PC-9 (cell line): Measurements from ENCODE around the gene GSN. TPM values are rescaled to one million over a fixed set of nuclear protein-coding genes. Genes with fewer than 3 reads are reported as not detected.
A peak's percentile ranks its signal among the peaks of the same experiment; 100 is the strongest.

Experiments used
- BruUV-seq: library from RNA; stranded (reverse); fragments of 400-500 nt; replicated peaks from 2 replicates; lab custom pipeline; 2021; lab: Mats Ljungman, UMichigan
- CTCF ChIA-PET: fragments of 300-600 bp; sonication (Branson Sonifier 250); formaldehyde crosslinking; loops from one replicate; lab custom pipeline; 2022; ENCODE audit warnings: antibody characterized with exemption; lab: Charles Lee
- POLR2A ChIA-PET: fragments of 300-600 bp; sonication (Branson Sonifier 250); formaldehyde crosslinking; loops from one replicate; lab custom pipeline; 2022; ENCODE audit warnings: antibody characterized with exemption; ENCODE audit not compliant: unreplicated experiment; lab: Charles Lee
- DNase-seq, 2 experiments: peaks; one replicate each; pipeline versions ENCODE4 v3.0.0 to v3.0.0-alpha.2; 2015 to 2022; ENCODE audit warnings: mixed read lengths in 1 of 2
- H2AFZ ChIP-seq: fragments of 200-600 bp; sonication (generic); 2 replicates; pipeline ENCODE4 v1.8.1; 2017; ENCODE audit warnings: antibody characterized with exemption
- H3F3A ChIP-seq: fragments of 200-600 bp; sonication (generic); 2 replicates; pipeline ENCODE4 v1.8.1; 2017; ENCODE audit warnings: antibody characterized with exemption, mild to moderate bottlenecking, low read depth; ENCODE audit not compliant: insufficient read depth
- H3K27ac ChIP-seq: fragments of 200-600 bp; sonication (generic); 2 replicates; pipeline ENCODE4 v1.6.1; 2016; ENCODE audit warnings: mixed run types
- H3K27me3 ChIP-seq: fragments of 200-600 bp; sonication (generic); 2 replicates; pipeline ENCODE4 v1.6.1; 2016; ENCODE audit warnings: low read depth, mixed run types; ENCODE audit not compliant: insufficient read depth
- H3K36me3 ChIP-seq: fragments of 200-600 bp; sonication (generic); 2 replicates; pipeline ENCODE4 v1.6.1; 2016; ENCODE audit warnings: low read depth, mixed run types
- H3K4me1 ChIP-seq: fragments of 200-600 bp; sonication (generic); replicated peaks from 2 replicates; pipeline ENCODE4 v1.6.1; 2016; ENCODE audit warnings: mixed run types; ENCODE audit not compliant: insufficient read depth
- H3K4me2 ChIP-seq: fragments of 200-600 bp; sonication (generic); 2 replicates; pipeline ENCODE4 v1.6.1; 2017; ENCODE audit warnings: mixed run types
- H3K4me3 ChIP-seq: fragments of 200-600 bp; sonication (generic); 2 replicates; pipeline ENCODE4 v1.6.1; 2016; ENCODE audit warnings: mixed run types
- H3K79me2 ChIP-seq: fragments of 200-600 bp; sonication (generic); 2 replicates; pipeline ENCODE4 v1.6.1; 2017; ENCODE audit warnings: low read depth, mixed run types
- H3K9me2 ChIP-seq: fragments of 200-600 bp; sonication (generic); 2 replicates; pipeline ENCODE4 v1.8.1; 2017; ENCODE audit warnings: mild to moderate bottlenecking; ENCODE audit not compliant: insufficient read depth
- H3K9me3 ChIP-seq: fragments of 200-600 bp; sonication (generic); 2 replicates; pipeline ENCODE4 v1.8.1; 2016; ENCODE audit warnings: low read depth; ENCODE audit not compliant: insufficient read depth
- H4K20me1 ChIP-seq: fragments of 200-600 bp; sonication (generic); 2 replicates; pipeline ENCODE4 v1.8.1; 2017; ENCODE audit not compliant: insufficient read depth
- CTCF ChIP-seq: fragments of 200-600 bp; sonication (generic); conservative IDR thresholded peaks from 2 replicates; pipeline ENCODE4 v1.6.1; 2017; ENCODE audit warnings: mixed run types, antibody characterized with exemption, mild to moderate bottlenecking, moderate library complexity
- EZH2 ChIP-seq: fragments of 200-600 bp; sonication (generic); IDR thresholded peaks from 2 replicates; pipeline ENCODE4 v1.8.0; 2017; ENCODE audit warnings: antibody characterized with exemption, low read depth
- intact Hi-C: fragments of 100-400 bp; cut with micrococcal nuclease; formaldehyde crosslinking; loops from one replicate; pipeline ENCODE4 v1.10.0; 2022; ENCODE audit not compliant: unreplicated experiment
- total RNA-seq: library from RNA; stranded (reverse); gene quantifications from 2 replicates; pipeline ENCODE4 v1.2.3, GENCODE V29; 2021

The GSN gene
- total RNA-seq, 1 experiment from 2014 or later = 135 TPM

GRCh38 chr9:121234832-121235161 lies 33.2 kb upstream of the GSN start:
- Histone ChIP-seq H2AFZ (peak overlapping the region; percentile 7; the same call in 1 of the 2 replicates), H3K79me2 (no peaks in the 10 kb centered on the region), H3K9me3 (no peaks in the 10 kb centered on the region), H3K4me3 (no peak overlapping the region), H3K27me3 (no peaks in the 10 kb centered on the region), H3K27ac (peak overlapping the region; percentile 94), H3F3A (peaks cover 32% of the 10 kb centered on the region), H4K20me1 (no peaks in the 10 kb centered on the region), H3K4me1 (peaks cover 32% of the 10 kb centered on the region), H3K9me2 (no peaks in the 10 kb centered on the region), H3K4me2 (peak overlapping the region; percentile 67), H3K36me3 (no peaks in the 10 kb centered on the region)
- POLR2A ChIA-PET = interaction anchor here (0.6 to 1.1 kb wide), 2 partner anchors 44 to 52 kb away, joined by 4 read pairs; no protein-coding TSS in a partner anchor
- intact Hi-C loops = loop anchor here (1.0 to 2.0 kb wide), 3 partner anchors 44 to 117 kb away; no protein-coding TSS in a partner anchor
- DNase-seq = no peak
- CTCF ChIA-PET = interaction anchor here (1.0 to 1.4 kb wide), 3 partner anchors 35 to 85 kb away, joined by 3 to 4 read pairs (median 4); no protein-coding TSS in a partner anchor
- TSS peak; percentile 45 for BruUV-seq
- TF ChIP-seq EZH2 (no peak), CTCF (no peak)

DNA sequence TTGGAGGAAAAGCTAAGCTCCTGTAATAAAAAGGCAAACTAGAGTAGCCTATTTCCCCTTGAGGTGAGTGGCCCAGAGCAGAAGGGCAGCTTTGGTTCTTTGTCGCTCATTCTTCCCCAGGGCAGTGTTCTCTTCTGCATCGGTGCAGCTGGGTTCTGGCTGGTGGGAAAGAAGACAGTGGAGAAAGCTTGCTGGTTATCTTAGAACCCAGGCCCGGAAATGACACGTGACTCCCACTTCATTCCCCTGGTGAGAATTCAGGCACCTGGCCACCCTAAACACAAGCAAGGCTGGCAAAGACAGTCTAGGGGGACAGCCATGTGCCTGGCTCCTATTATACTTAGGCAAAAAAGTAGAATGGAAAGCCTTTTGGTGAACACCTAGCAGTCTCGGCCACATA lies 32.5 kb upstream of the GSN start:
- Histone ChIP-seq H3K79me2 (no peaks in the 10 kb centered on the region), H3F3A (peaks cover 32% of the 10 kb centered on the region), H3K27ac (peak overlapping the region; percentile 94), H2AFZ (no peak overlapping the region), H3K4me1 (peaks cover 32% of the 10 kb centered on the region), H3K9me2 (no peaks in the 10 kb centered on the region), H3K36me3 (no peaks in the 10 kb centered on the region), H3K4me2 (peak overlapping the region; percentile 67), H4K20me1 (no peaks in the 10 kb centered on the region), H3K4me3 (no peak overlapping the region), H3K27me3 (no peaks in the 10 kb centered on the region), H3K9me3 (no peaks in the 10 kb centered on the region)
- CTCF ChIA-PET = no interaction called here
- TF ChIP-seq EZH2 = no peak
- TF ChIP-seq CTCF = no peak
- no TSS peak for BruUV-seq
- POLR2A ChIA-PET = interaction anchor here (0.6 to 1.1 kb wide), 2 partner anchors 43 to 51 kb away, joined by 4 read pairs; no protein-coding TSS in a partner anchor
- DNase-seq = no peak
- intact Hi-C loops = loop anchor here (2.0 kb wide), 1 partner anchor 51 kb away; no protein-coding TSS in a partner anchor

DNA sequence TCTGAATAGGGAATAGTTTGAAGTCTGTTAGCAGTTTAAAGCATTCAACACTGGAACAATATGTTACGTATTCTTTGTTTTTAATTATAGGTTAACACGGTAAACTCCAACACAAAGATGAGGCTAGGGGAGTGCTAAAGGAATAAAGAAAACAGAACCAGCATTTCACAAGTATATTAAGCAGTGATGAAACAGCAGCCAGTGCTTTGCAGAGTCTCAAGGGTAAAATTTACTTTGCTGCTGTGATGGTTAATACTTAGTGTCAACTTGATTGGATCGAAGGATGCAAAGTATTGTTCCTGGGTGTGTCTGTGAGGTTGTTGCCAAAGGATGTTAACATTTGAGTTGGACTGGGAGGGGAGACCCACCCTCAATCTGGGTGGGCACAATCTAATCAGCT lies 30.0 kb upstream of the GSN start:
- CTCF ChIA-PET = no interaction called here
- intact Hi-C loops = no loop called here
- H3K9me2 ChIP-seq = no peaks in the 10 kb centered on the region
- H3K27ac ChIP-seq = no peak overlapping the region
- POLR2A ChIA-PET = no interaction called here
- BruUV-seq = no TSS peak
- H4K20me1 ChIP-seq = no peaks in the 10 kb centered on the region
- H3K4me2 ChIP-seq = no peak overlapping the region
- peaks cover 31% of the 10 kb centered on the region for H3F3A ChIP-seq
- H3K4me3 ChIP-seq = no peak overlapping the region
- H3K4me1 ChIP-seq = peaks cover 31% of the 10 kb centered on the region
- no peaks in the 10 kb centered on the region for H3K27me3 ChIP-seq
- no peak for DNase-seq
- no peaks in the 10 kb centered on the region for H3K36me3 ChIP-seq
- H3K9me3 ChIP-seq = no peaks in the 10 kb centered on the region
- no peaks in the 10 kb centered on the region for H3K79me2 ChIP-seq
- H2AFZ ChIP-seq = no peak overlapping the region
- TF ChIP-seq CTCF (no peak), EZH2 (no peak)
